ENCODE measurements around the gene C22orf23. TPM values are rescaled to one million over a fixed set of nuclear protein-coding genes. Genes with fewer than 3 reads are reported as not detected.

The C22orf23 gene
- total and polyA plus RNA-seq, 9 of the 15 experiments (the other 6 are each of a cell fraction or from before 2014, with no cell fraction given) = 0.25 to 1.0 (median 0.53) TPM

GRCh38 chr22:37967147-37967546 lies 13.7 kb upstream of the C22orf23 start:
- Histone ChIP-seq H3K27me3 (ENCODE audit: control insufficient read depth in 2 of 2, insufficient read depth in 2 of 2, low read length in 2 of 2) (no peaks in the 10 kb centered on the region), H3K4me3 (no peak overlapping the region), H3K4me1 (replicated peaks in 1 of 2; ENCODE audit: control insufficient read depth in 2 of 2, insufficient read depth in 2 of 2, low read length in 2 of 2) (peaks cover 0 to 3% of the 10 kb centered on the region in 2 experiments; a peak in 1 of 5 replicates), H3K79me2 (ENCODE audit: control insufficient read depth, insufficient read depth, low read length) (peaks cover 7% of the 10 kb centered on the region; the same call in 2 of the 3 replicates), H4K20me1 (replicated peaks; ENCODE audit: control insufficient read depth, insufficient read depth, low read length) (no peaks in the 10 kb centered on the region), H2AFZ (ENCODE audit: low read depth, low read length) (no peak overlapping the region), H3K36me3 (ENCODE audit: control insufficient read depth, insufficient read depth, low read length) (peaks cover 52% of the 10 kb centered on the region), H3K27ac (ENCODE audit: extremely low read depth, low read depth, low read length) (no peak overlapping the region), H3K9me3 (replicated peaks; ENCODE audit: control insufficient read depth, insufficient read depth, low read depth, low read length) (no peaks in the 10 kb centered on the region), H3K4me2 (ENCODE audit: insufficient read depth, low read length) (no peak overlapping the region), H3K9me1 (ENCODE audit: control insufficient read depth, insufficient read depth, low read length) (no peaks in the 10 kb centered on the region), H3K9ac (ENCODE audit: insufficient read depth in 1 of 2, low read depth in 2 of 2, low read length in 2 of 2) (no peak overlapping the region)
- in situ Hi-C loops (cut with MboI) (no loop called here), intact Hi-C loops (cut with micrococcal nuclease) (no loop called here)
- TF ChIP-seq THRAP3 (IDR thresholded peaks at IDR 0.05; ENCODE audit: borderline replicate concordance) = no peak
- no peak for TF ChIP-seq NCOA1 (IDR thresholded peaks at IDR 0.05; ENCODE audit: low read depth)
- no peak for TF ChIP-seq ZNF408 (CRISPR knock-in tag; IDR thresholded peaks at IDR 0.05; ENCODE audit: low read depth)
- no peak for TF ChIP-seq ATF1 (CRISPR knock-in tag; IDR thresholded peaks at IDR 0.05)
- no peak for TF ChIP-seq ATF1 (tag; IDR thresholded peaks at IDR 0.05)
- ChIA-PET CTCF (ENCODE audit: low intra/inter-chr PET ratio) (no interaction called here), POLR2A (no interaction called here)
- no TSS peak for BruUV-seq (replicated peaks)
- DNase-seq (ENCODE audit: extremely low read depth in 1 of 4, low spot score in 3 of 4) (no peak), ATAC-seq (no peak), FAIRE-seq (no peak)
- WGBS (ENCODE audit: insufficient coverage, low coverage, missing lambda C conversion rate) = 67% methylated on average over 1 of the region's 1 CpG

GRCh38 chr22:37965940-37966664 lies 12.7 kb upstream of the C22orf23 start:
- Histone ChIP-seq H3K9ac (ENCODE audit: insufficient read depth in 1 of 2, low read depth in 2 of 2, low read length in 2 of 2) (no peak overlapping the region), H3K27me3 (ENCODE audit: control insufficient read depth in 2 of 2, insufficient read depth in 2 of 2, low read length in 2 of 2) (no peaks in the 10 kb centered on the region), H3K9me1 (ENCODE audit: control insufficient read depth, insufficient read depth, low read length) (no peaks in the 10 kb centered on the region), H3K4me3 (no peak overlapping the region), H3K9me3 (replicated peaks; ENCODE audit: control insufficient read depth, insufficient read depth, low read depth, low read length) (no peaks in the 10 kb centered on the region), H3K79me2 (ENCODE audit: control insufficient read depth, insufficient read depth, low read length) (peaks cover 7% of the 10 kb centered on the region; the same call in 2 of the 3 replicates), H3K27ac (ENCODE audit: extremely low read depth, low read depth, low read length) (no peak overlapping the region), H3K4me2 (ENCODE audit: insufficient read depth, low read length) (no peak overlapping the region), H4K20me1 (replicated peaks; ENCODE audit: control insufficient read depth, insufficient read depth, low read length) (no peaks in the 10 kb centered on the region), H3K36me3 (ENCODE audit: control insufficient read depth, insufficient read depth, low read length) (peaks cover 62% of the 10 kb centered on the region), H3K4me1 (replicated peaks in 1 of 2; ENCODE audit: control insufficient read depth in 2 of 2, insufficient read depth in 2 of 2, low read length in 2 of 2) (no peaks in the 10 kb centered on the region), H2AFZ (ENCODE audit: low read depth, low read length) (no peak overlapping the region)
- BruUV-seq (replicated peaks) = no TSS peak
- intact Hi-C loops (cut with micrococcal nuclease) = loop anchor here (1.0 to 2.0 kb wide), 2 partner anchors 77 to 149 kb away; no protein-coding TSS in a partner anchor
- in situ Hi-C loops (cut with MboI) = no loop called here
- CTCF ChIA-PET (ENCODE audit: low intra/inter-chr PET ratio) = interaction anchor here (0.8 to 2.0 kb wide), 3 partner anchors 60 to 149 kb away, joined by 3 to 12 read pairs (median 6); partner anchors contain the start of gene MICALL1
- POLR2A ChIA-PET = interaction anchor here (1.2 to 2.7 kb wide), 2 partner anchors 12 to 23 kb away, joined by 6 to 8 read pairs; partner anchors contain the start of gene POLR2F
- no peak for ATAC-seq
- no peak for DNase-seq (ENCODE audit: extremely low read depth in 1 of 4, low spot score in 3 of 4)
- 89% methylated on average over 8 of the region's 9 CpGs for WGBS (ENCODE audit: insufficient coverage, low coverage, missing lambda C conversion rate)
- FAIRE-seq = no peak
- TF ChIP-seq RBFOX2 (IDR thresholded peaks at IDR 0.05; ENCODE audit: low read depth, low read length) (no peak), MXD1 (CRISPR knock-in tag; IDR thresholded peaks at IDR 0.05; ENCODE audit: borderline replicate concordance, poor library complexity, severe bottlenecking) (no peak), MAFF (IDR thresholded peaks at IDR 0.05; ENCODE audit: low read length) (no peak)

Data from K562 (cell line).